ENCODE data around the gene FGR. TPM values are rescaled to one million over a fixed set of nuclear protein-coding genes. Genes with fewer than 3 reads are reported as not detected.

FGR gene
- total and polyA plus RNA-seq, 2 of the 13 experiments (the other 11 are each of a cell fraction or from before 2014, with no cell fraction given), result not detected

DNA sequence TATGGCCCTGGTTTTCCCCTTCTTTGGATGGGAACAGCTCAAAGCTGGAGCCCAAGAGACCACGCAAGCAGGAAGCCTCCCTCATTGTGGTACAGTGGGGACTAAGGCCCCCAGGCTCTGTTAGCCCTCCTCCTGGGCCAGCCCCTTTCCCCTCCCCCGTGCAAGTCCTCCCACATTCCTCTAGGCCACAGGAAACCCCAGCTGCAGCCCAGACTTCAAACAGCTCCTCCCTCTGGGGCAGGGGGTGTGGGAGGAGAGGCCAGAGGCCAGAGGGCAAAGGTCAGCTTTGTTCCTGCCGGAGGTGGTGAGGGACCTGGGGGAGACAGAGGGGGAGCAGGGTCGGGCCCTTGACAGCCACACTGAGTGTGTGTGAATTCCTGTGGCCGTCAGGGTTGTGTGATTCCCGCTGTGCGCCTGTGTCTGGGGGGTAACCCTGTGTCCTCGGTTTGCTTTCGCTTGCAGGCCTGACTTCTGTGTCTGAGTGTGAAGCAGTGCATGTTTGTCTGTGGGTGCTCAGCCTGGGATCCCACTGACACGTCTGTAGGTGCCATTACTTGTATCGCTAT lies 27.7 kb downstream of the FGR start (continued):
- TF ChIP-seq SMAD1 (CRISPR knock-in tag; IDR thresholded peaks at IDR 0.05; ENCODE audit: borderline replicate concordance, low read depth), result peak; percentile 74; the same call in 1 of the 2 replicates
- TF ChIP-seq SRY (CRISPR knock-in tag; IDR thresholded peaks at IDR 0.05), result peak; percentile 69; the same call in 1 of the 2 replicates
- no peak for TF ChIP-seq NCOA1 (CRISPR knock-in tag; IDR thresholded peaks at IDR 0.05)
- TF ChIP-seq ZNF629 (CRISPR knock-in tag; conservative IDR thresholded peaks at IDR 0.05), result peak; percentile 27; the same call in 1 of the 2 replicates
- TF ChIP-seq, protein P1, sequence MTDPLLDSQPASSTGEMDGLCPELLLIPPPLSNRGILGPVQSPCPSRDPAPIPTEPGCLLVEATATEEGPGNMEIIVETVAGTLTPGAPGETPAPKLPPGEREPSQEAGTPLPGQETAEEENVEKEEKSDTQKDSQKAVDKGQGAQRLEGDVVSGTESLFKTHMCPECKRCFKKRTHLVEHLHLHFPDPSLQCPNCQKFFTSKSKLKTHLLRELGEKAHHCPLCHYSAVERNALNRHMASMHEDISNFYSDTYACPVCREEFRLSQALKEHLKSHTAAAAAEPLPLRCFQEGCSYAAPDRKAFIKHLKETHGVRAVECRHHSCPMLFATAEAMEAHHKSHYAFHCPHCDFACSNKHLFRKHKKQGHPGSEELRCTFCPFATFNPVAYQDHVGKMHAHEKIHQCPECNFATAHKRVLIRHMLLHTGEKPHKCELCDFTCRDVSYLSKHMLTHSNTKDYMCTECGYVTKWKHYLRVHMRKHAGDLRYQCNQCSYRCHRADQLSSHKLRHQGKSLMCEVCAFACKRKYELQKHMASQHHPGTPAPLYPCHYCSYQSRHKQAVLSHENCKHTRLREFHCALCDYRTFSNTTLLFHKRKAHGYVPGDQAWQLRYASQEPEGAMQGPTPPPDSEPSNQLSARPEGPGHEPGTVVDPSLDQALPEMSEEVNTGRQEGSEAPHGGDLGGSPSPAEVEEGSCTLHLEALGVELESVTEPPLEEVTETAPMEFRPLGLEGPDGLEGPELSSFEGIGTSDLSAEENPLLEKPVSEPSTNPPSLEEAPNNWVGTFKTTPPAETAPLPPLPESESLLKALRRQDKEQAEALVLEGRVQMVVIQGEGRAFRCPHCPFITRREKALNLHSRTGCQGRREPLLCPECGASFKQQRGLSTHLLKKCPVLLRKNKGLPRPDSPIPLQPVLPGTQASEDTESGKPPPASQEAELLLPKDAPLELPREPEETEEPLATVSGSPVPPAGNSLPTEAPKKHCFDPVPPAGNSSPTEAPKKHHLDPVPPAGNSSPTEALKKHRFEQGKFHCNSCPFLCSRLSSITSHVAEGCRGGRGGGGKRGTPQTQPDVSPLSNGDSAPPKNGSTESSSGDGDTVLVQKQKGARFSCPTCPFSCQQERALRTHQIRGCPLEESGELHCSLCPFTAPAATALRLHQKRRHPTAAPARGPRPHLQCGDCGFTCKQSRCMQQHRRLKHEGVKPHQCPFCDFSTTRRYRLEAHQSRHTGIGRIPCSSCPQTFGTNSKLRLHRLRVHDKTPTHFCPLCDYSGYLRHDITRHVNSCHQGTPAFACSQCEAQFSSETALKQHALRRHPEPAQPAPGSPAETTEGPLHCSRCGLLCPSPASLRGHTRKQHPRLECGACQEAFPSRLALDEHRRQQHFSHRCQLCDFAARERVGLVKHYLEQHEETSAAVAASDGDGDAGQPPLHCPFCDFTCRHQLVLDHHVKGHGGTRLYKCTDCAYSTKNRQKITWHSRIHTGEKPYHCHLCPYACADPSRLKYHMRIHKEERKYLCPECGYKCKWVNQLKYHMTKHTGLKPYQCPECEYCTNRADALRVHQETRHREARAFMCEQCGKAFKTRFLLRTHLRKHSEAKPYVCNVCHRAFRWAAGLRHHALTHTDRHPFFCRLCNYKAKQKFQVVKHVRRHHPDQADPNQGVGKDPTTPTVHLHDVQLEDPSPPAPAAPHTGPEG (CRISPR knock-in tag; IDR thresholded peaks at IDR 0.05), result no peak; the same call in 1 of the 2 replicates
- TF ChIP-seq, protein P2, sequence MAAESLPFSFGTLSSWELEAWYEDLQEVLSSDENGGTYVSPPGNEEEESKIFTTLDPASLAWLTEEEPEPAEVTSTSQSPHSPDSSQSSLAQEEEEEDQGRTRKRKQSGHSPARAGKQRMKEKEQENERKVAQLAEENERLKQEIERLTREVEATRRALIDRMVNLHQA (CRISPR knock-in tag; IDR thresholded peaks at IDR 0.05), result no peak
- peak; percentile 83 for TF ChIP-seq SP4 (CRISPR knock-in tag; IDR thresholded peaks at IDR 0.05)
- TF ChIP-seq ZNF264 (CRISPR knock-in tag; IDR thresholded peaks at IDR 0.05), result peak; percentile 61; the same call in 1 of the 2 replicates
- TF ChIP-seq, protein P3, sequence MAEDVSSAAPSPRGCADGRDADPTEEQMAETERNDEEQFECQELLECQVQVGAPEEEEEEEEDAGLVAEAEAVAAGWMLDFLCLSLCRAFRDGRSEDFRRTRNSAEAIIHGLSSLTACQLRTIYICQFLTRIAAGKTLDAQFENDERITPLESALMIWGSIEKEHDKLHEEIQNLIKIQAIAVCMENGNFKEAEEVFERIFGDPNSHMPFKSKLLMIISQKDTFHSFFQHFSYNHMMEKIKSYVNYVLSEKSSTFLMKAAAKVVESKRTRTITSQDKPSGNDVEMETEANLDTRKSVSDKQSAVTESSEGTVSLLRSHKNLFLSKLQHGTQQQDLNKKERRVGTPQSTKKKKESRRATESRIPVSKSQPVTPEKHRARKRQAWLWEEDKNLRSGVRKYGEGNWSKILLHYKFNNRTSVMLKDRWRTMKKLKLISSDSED (CRISPR knock-in tag; IDR thresholded peaks at IDR 0.05), result no peak
- TF ChIP-seq, protein P4, sequence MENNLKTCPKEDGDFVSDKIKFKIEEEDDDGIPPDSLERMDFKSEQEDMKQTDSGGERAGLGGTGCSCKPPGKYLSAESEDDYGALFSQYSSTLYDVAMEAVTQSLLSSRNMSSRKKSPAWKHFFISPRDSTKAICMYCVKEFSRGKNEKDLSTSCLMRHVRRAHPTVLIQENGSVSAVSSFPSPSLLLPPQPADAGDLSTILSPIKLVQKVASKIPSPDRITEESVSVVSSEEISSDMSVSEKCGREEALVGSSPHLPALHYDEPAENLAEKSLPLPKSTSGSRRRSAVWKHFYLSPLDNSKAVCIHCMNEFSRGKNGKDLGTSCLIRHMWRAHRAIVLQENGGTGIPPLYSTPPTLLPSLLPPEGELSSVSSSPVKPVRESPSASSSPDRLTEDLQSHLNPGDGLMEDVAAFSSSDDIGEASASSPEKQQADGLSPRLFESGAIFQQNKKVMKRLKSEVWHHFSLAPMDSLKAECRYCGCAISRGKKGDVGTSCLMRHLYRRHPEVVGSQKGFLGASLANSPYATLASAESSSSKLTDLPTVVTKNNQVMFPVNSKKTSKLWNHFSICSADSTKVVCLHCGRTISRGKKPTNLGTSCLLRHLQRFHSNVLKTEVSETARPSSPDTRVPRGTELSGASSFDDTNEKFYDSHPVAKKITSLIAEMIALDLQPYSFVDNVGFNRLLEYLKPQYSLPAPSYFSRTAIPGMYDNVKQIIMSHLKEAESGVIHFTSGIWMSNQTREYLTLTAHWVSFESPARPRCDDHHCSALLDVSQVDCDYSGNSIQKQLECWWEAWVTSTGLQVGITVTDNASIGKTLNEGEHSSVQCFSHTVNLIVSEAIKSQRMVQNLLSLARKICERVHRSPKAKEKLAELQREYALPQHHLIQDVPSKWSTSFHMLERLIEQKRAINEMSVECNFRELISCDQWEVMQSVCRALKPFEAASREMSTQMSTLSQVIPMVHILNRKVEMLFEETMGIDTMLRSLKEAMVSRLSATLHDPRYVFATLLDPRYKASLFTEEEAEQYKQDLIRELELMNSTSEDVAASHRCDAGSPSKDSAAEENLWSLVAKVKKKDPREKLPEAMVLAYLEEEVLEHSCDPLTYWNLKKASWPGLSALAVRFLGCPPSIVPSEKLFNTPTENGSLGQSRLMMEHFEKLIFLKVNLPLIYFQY (CRISPR knock-in tag; IDR thresholded peaks at IDR 0.05; ENCODE audit: borderline replicate concordance), result no peak
- no peak for TF ChIP-seq ZNF615 (CRISPR knock-in tag; IDR thresholded peaks at IDR 0.05; ENCODE audit: borderline replicate concordance)
- peak; percentile 42 for TF ChIP-seq YY1 (IDR thresholded peaks at IDR 0.05; ENCODE audit: insufficient read depth, insufficient replicate concordance, low read depth, low read length)
- no peak for TF ChIP-seq ZNF652 (CRISPR knock-in tag; IDR thresholded peaks at IDR 0.05; ENCODE audit: borderline replicate concordance, low read depth)
- 0 out of 2 replicates have a peak, but pooled peaks have one; percentile 35 for TF ChIP-seq ZNF589 (CRISPR knock-in tag; conservative IDR thresholded peaks at IDR 0.05)
- peak; percentile 60; the same call in 1 of the 2 replicates for TF ChIP-seq ZNF230 (CRISPR knock-in tag; IDR thresholded peaks at IDR 0.05)
